Astrocyte (in vitro differentiated cells and primary cell): ENCODE data around the gene HLF. TPM values are rescaled to one million over a fixed set of nuclear protein-coding genes. Genes with fewer than 3 reads are reported as not detected.
"Not testable (repeated sequence)": the region's sequence is repeated elsewhere in the genome, so short reads cannot be mapped to it uniquely, and the experiment has no call there.

Experiments
- DNase-seq: peaks from one replicate; pipeline ENCODE4 v3.0.0-alpha.2; 2010; ENCODE audit warnings: low read depth
- FAIRE-seq: peaks from 2 replicates; lab custom pipeline; 2011; peaks lifted over from hg19 to GRCh38; lab: Jason Lieb, UNC
- H2AFZ ChIP-seq: 2 replicates; pipeline ENCODE4 v1.6.0; 2012; ENCODE audit warnings: low read depth, low read length, inconsistent platforms
- H3K27ac ChIP-seq: 2 replicates; pipeline ENCODE4 v1.5.1; 2011; ENCODE audit warnings: low read depth, low read length, inconsistent platforms
- H3K27me3 ChIP-seq: 2 replicates; pipeline ENCODE4 v1.6.0; 2011; ENCODE audit warnings: low read length, inconsistent platforms; ENCODE audit not compliant: insufficient read depth
- H3K36me3 ChIP-seq: 2 replicates; pipeline ENCODE4 v1.5.1; 2011; ENCODE audit warnings: low read length, inconsistent platforms; ENCODE audit not compliant: insufficient read depth
- H3K4me1 ChIP-seq: 2 replicates; pipeline ENCODE4 v1.5.1; 2011; ENCODE audit warnings: low read length, inconsistent platforms; ENCODE audit not compliant: insufficient read depth
- H3K4me2 ChIP-seq: 2 replicates; pipeline ENCODE4 v1.6.0; 2012; ENCODE audit warnings: low read length, inconsistent platforms
- H3K4me3 ChIP-seq: 2 replicates; pipeline ENCODE4 v1.5.1; 2011; ENCODE audit warnings: low read depth, mild to moderate bottlenecking, low read length, inconsistent platforms; ENCODE audit not compliant: insufficient read depth
- H3K79me2 ChIP-seq: 2 replicates; pipeline ENCODE4 v1.6.0; 2012; ENCODE audit warnings: mild to moderate bottlenecking, low read length, inconsistent platforms; ENCODE audit not compliant: insufficient read depth
- H3K9ac ChIP-seq: 2 replicates; pipeline ENCODE4 v1.6.0; 2012; ENCODE audit warnings: mild to moderate bottlenecking, low read length, inconsistent platforms
- H3K9me3 ChIP-seq: 2 replicates; pipeline ENCODE4 v1.5.1; 2012; ENCODE audit warnings: low read depth, mild to moderate bottlenecking, low read length, inconsistent platforms; ENCODE audit not compliant: insufficient read depth
- H4K20me1 ChIP-seq: 2 replicates; pipeline ENCODE4 v1.6.0; 2012; ENCODE audit warnings: low read length, inconsistent platforms; ENCODE audit not compliant: insufficient read depth
- H3K27ac Mint-ChIP-seq: one replicate; pipeline ENCODE4 v1.8.0; 2021; ENCODE audit warnings: mild to moderate bottlenecking, mixed read lengths; ENCODE audit not compliant: unreplicated experiment
- H3K27me3 Mint-ChIP-seq: one replicate; pipeline ENCODE4 v1.8.0; 2021; ENCODE audit warnings: low read depth, mixed read lengths; ENCODE audit not compliant: unreplicated experiment
- H3K36me3 Mint-ChIP-seq: one replicate; pipeline ENCODE4 v1.8.0; 2021; ENCODE audit warnings: low read depth, mixed read lengths; ENCODE audit not compliant: unreplicated experiment
- H3K4me1 Mint-ChIP-seq: one replicate; pipeline ENCODE4 v1.8.0; 2021; ENCODE audit warnings: low read depth, mixed read lengths; ENCODE audit not compliant: unreplicated experiment
- H3K4me3 Mint-ChIP-seq: one replicate; pipeline ENCODE4 v1.8.0; 2021; ENCODE audit warnings: mild to moderate bottlenecking, moderate library complexity, mixed read lengths; ENCODE audit not compliant: unreplicated experiment
- H3K9me3 Mint-ChIP-seq: one replicate; pipeline ENCODE4 v1.8.0; 2021; ENCODE audit warnings: mild to moderate bottlenecking, mixed read lengths; ENCODE audit not compliant: unreplicated experiment
- EZH2 ChIP-seq: IDR thresholded peaks from 2 replicates; pipeline ENCODE4 v1.6.1; 2012; ENCODE audit warnings: mild to moderate bottlenecking, low read length, inconsistent platforms; ENCODE audit not compliant: insufficient read depth
- total RNA-seq: library from RNA; stranded (reverse); gene quantifications from 2 replicates; pipeline ENCODE4 v1.2.1, GENCODE V29; 2021
- TF ChIP-seq, protein P1 (sequence below): IDR thresholded peaks from 2 replicates; pipeline ENCODE4 v1.5.1; 2011; ENCODE audit warnings: low read depth, mild to moderate bottlenecking, inconsistent platforms, low read length, moderate library complexity; ENCODE audit not compliant: insufficient read depth

The HLF gene
- total RNA-seq, 1 donor from 2014 or later: not detected

DNA sequence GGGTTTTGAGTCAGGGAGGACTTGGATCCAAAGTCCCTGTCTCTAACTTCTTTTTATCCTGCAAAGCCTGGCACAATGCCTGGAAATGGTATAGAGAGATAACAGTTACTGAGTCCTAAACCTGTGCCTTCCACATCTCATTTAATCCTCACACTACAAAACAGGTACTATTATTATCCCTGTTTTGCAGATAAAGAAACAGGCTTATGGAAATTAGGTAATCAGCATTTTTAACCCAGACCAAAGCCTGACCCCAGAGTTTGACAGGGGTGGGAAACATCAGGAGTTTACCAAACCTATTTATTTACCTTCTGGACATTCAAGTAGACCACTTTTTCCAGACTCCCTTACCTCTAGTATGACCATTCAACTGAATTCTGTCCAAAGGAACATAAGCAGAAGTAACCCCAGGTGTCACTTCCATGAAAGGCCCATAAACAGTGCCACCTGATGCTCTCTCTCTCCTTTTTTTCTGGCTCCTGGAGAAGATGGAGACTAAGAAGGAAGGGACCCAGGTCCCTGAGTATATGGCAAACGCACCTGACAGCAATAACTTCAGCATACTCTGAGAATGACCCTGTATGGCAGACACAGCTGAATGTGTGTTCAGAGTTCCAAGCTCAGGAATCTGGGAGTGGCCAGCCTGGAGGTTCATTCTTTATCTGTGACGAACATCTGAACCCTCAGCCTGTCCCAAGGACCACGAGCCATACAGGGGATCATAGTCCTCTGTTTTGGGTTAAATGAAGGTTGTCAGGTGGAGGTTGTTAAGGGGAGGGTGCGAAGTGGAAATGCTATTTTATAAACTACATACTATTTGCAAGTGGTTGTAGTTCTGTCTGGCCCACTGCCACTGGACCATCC is 62.7 kb downstream of the HLF start:
- Mint-ChIP-seq H3K9me3 (peaks cover 5% of the 10 kb centered on the region), H3K36me3 (no peaks in the 10 kb centered on the region), H3K27me3 (peaks cover 6% of the 10 kb centered on the region), H3K4me3 (no peak overlapping the region), H3K4me1 (no peaks in the 10 kb centered on the region), H3K27ac (no peak overlapping the region)
- no peaks in the 10 kb centered on the region for H3K27me3 ChIP-seq
- no peaks in the 10 kb centered on the region for H3K4me1 ChIP-seq
- no peaks in the 10 kb centered on the region for H3K79me2 ChIP-seq
- no peaks in the 10 kb centered on the region for H3K9me3 ChIP-seq
- no peaks in the 10 kb centered on the region for H4K20me1 ChIP-seq
- no peak for TF ChIP-seq EZH2
- TF ChIP-seq, protein P1, sequence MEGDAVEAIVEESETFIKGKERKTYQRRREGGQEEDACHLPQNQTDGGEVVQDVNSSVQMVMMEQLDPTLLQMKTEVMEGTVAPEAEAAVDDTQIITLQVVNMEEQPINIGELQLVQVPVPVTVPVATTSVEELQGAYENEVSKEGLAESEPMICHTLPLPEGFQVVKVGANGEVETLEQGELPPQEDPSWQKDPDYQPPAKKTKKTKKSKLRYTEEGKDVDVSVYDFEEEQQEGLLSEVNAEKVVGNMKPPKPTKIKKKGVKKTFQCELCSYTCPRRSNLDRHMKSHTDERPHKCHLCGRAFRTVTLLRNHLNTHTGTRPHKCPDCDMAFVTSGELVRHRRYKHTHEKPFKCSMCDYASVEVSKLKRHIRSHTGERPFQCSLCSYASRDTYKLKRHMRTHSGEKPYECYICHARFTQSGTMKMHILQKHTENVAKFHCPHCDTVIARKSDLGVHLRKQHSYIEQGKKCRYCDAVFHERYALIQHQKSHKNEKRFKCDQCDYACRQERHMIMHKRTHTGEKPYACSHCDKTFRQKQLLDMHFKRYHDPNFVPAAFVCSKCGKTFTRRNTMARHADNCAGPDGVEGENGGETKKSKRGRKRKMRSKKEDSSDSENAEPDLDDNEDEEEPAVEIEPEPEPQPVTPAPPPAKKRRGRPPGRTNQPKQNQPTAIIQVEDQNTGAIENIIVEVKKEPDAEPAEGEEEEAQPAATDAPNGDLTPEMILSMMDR: no peak
- FAIRE-seq (no peak), DNase-seq (no peak)
- no peak overlapping the region for H3K4me2 ChIP-seq
- no peak overlapping the region for H3K9ac ChIP-seq
- no peaks in the 10 kb centered on the region for H3K36me3 ChIP-seq
- no peak overlapping the region for H3K4me3 ChIP-seq
- H3K27ac ChIP-seq: no peak overlapping the region
- H2AFZ ChIP-seq: no peak overlapping the region

DNA sequence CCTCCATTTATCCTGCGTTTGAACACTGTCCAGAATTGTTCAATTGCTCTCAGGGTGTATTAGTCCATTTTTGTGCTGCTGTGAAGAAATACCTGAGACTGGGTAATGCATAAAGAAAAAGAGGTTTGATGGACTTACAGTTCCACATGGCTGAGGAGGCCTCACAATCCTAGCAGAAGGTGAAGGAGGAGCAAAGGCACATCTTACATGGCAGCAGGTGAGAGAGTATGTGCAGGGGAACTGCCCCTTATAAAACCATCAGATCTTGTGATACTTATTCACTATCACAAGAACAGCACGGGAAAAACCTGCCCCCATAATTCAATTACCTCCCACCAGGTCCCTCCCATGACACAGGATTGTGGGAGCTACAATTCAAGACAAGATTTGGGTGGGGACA is 63.8 kb downstream of the HLF start:
- not testable (repeated sequence) for H3K36me3 Mint-ChIP-seq, H3K4me1 ChIP-seq, H3K27ac Mint-ChIP-seq, H3K4me3 Mint-ChIP-seq, H3K9me3 Mint-ChIP-seq, H3K9me3 ChIP-seq, H3K4me2 ChIP-seq, H3K79me2 ChIP-seq, H3K27me3 ChIP-seq, H3K4me3 ChIP-seq, H3K27me3 Mint-ChIP-seq, H2AFZ ChIP-seq, H3K9ac ChIP-seq, DNase-seq, H3K27ac ChIP-seq, H4K20me1 ChIP-seq, H3K4me1 Mint-ChIP-seq, FAIRE-seq, H3K36me3 ChIP-seq

DNA sequence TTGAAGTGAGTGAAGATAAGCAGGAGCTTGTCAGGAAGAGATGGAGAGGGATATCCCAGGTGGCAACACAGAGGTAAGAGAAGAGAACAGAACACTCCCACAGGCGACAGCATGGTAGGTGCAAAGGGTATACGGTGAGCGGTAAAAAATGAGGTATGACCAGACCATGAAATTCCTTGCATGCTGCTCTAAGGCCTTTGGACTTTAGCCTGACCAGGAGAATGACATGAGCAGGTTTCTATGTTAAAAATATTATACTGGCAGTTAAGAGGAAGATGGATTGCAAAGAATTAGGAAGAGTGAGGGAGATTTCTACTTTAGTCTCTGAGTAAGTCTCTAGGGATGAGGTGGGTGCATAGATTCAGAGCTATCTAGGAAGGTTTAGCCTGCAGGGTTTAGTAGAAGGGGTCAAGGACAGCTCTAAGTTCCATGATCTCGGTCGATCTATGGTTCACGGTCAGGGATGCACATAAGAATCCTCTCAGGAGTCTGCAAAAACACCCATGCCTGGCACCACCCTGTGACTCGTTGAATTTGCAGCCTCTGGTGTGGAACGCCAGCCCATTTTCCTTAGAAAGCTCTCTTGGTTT is 65.7 kb downstream of the HLF start:
- no peaks in the 10 kb centered on the region for H3K36me3 ChIP-seq
- H3K9me3 ChIP-seq: no peaks in the 10 kb centered on the region
- H3K27ac ChIP-seq: no peak overlapping the region
- H3K4me1 ChIP-seq: peaks cover 3% of the 10 kb centered on the region
- no peak for DNase-seq
- TF ChIP-seq EZH2: no peak
- TF ChIP-seq, protein P1: no peak
- H4K20me1 ChIP-seq: no peaks in the 10 kb centered on the region
- Mint-ChIP-seq H3K4me1 (peaks cover 6% of the 10 kb centered on the region), H3K27ac (no peak overlapping the region), H3K27me3 (peaks cover 9% of the 10 kb centered on the region), H3K36me3 (no peaks in the 10 kb centered on the region), H3K4me3 (no peak overlapping the region), H3K9me3 (peaks cover 5% of the 10 kb centered on the region)
- FAIRE-seq: no peak
- no peak overlapping the region for H2AFZ ChIP-seq
- H3K79me2 ChIP-seq: no peaks in the 10 kb centered on the region
- H3K4me3 ChIP-seq: no peak overlapping the region
- no peak overlapping the region for H3K9ac ChIP-seq
- no peak overlapping the region for H3K4me2 ChIP-seq
- H3K27me3 ChIP-seq: no peaks in the 10 kb centered on the region
